IPS-20b (cell line): Measurements from ENCODE around the gene SLAIN1.
A peak's percentile ranks its signal among the peaks of the same experiment; 100 is the strongest.

Experiments
- H3K27ac ChIP-seq: one replicate; pipeline ENCODE4 v1.5.1; 2013; ENCODE audit warnings: low read length
- H3K27me3 ChIP-seq: 2 replicates; pipeline ENCODE4 v1.6.1; 2013; ENCODE audit warnings: mild to moderate bottlenecking, low read length, inconsistent platforms; ENCODE audit not compliant: insufficient read depth
- H3K36me3 ChIP-seq: 2 replicates; pipeline ENCODE4 v1.6.1; 2013; ENCODE audit warnings: low read depth, mild to moderate bottlenecking, inconsistent platforms, low read length, moderate library complexity; ENCODE audit not compliant: insufficient read depth
- H3K4me1 ChIP-seq: 2 replicates; pipeline ENCODE4 v1.6.1; 2013; ENCODE audit warnings: mild to moderate bottlenecking, control low read depth, inconsistent platforms, low read length, moderate library complexity; ENCODE audit not compliant: insufficient read depth
- H3K4me3 ChIP-seq: 2 replicates; pipeline ENCODE4 v1.5.1; 2013; ENCODE audit warnings: mild to moderate bottlenecking, low read length, inconsistent platforms
- H3K9ac ChIP-seq: 2 replicates; pipeline ENCODE4 v1.6.1; 2013; ENCODE audit warnings: low read depth, mild to moderate bottlenecking, inconsistent platforms, low read length, moderate library complexity
- H3K9me3 ChIP-seq: 2 replicates; pipeline ENCODE4 v1.6.1; 2013; ENCODE audit warnings: mild to moderate bottlenecking, low read depth, low read length, inconsistent platforms; ENCODE audit not compliant: insufficient read depth

SLAIN1 gene

GRCh38 chr13:77733674-77734073 lies 36.2 kb downstream of the SLAIN1 start:
- Histone ChIP-seq H3K36me3 (peaks cover 24% of the 10 kb centered on the region), H3K4me1 (peaks cover 15% of the 10 kb centered on the region; the same call in 1 of the 2 replicates), H3K27me3 (no peaks in the 10 kb centered on the region), H3K27ac (no peak overlapping the region), H3K9me3 (no peaks in the 10 kb centered on the region), H3K4me3 (no peak overlapping the region), H3K9ac (no peak overlapping the region)

- Histone ChIP-seq H3K36me3 (peaks cover 14% of the 10 kb centered on the region), H3K27me3 (no peaks in the 10 kb centered on the region), H3K4me3 (no peak overlapping the region), H3K4me1 (peaks cover 8% of the 10 kb centered on the region; the same call in 1 of the 2 replicates), H3K9me3 (no peaks in the 10 kb centered on the region), H3K27ac (no peak overlapping the region), H3K9ac (no peak overlapping the region)
These were observed 40.2 kb downstream of the SLAIN1 start for GRCh38 chr13:77737583-77738200.

GRCh38 chr13:77740097-77740735 lies 42.7 kb downstream of the SLAIN1 start:
- no peak overlapping the region for H3K4me3 ChIP-seq
- H3K4me1 ChIP-seq: peaks cover 3% of the 10 kb centered on the region; the same call in 1 of the 2 replicates
- no peaks in the 10 kb centered on the region for H3K9me3 ChIP-seq
- H3K36me3 ChIP-seq: peaks cover 26% of the 10 kb centered on the region
- H3K27me3 ChIP-seq: no peaks in the 10 kb centered on the region
- no peak overlapping the region for H3K9ac ChIP-seq
- no peak overlapping the region for H3K27ac ChIP-seq

GRCh38 chr13:77740931-77741596 lies 43.6 kb downstream of the SLAIN1 start:
- Histone ChIP-seq H3K27me3 (no peaks in the 10 kb centered on the region), H3K9ac (no peak overlapping the region), H3K27ac (no peak overlapping the region), H3K9me3 (no peaks in the 10 kb centered on the region), H3K36me3 (peaks cover 27% of the 10 kb centered on the region), H3K4me1 (peaks cover 3% of the 10 kb centered on the region; the same call in 1 of the 2 replicates), H3K4me3 (no peak overlapping the region)

GRCh38 chr13:77741597-77741972 lies 44.1 kb downstream of the SLAIN1 start:
- Histone ChIP-seq H3K9me3 (no peaks in the 10 kb centered on the region), H3K36me3 (peaks cover 31% of the 10 kb centered on the region), H3K27me3 (no peaks in the 10 kb centered on the region), H3K4me3 (no peak overlapping the region), H3K27ac (no peak overlapping the region), H3K4me1 (peaks cover 3% of the 10 kb centered on the region; the same call in 1 of the 2 replicates), H3K9ac (no peak overlapping the region)

GRCh38 chr13:77742801-77743200 lies 45.3 kb downstream of the SLAIN1 start:
- no peak overlapping the region for H3K27ac ChIP-seq
- no peak overlapping the region for H3K4me3 ChIP-seq
- H3K9me3 ChIP-seq: no peaks in the 10 kb centered on the region
- H3K36me3 ChIP-seq: peaks cover 41% of the 10 kb centered on the region
- H3K27me3 ChIP-seq: no peaks in the 10 kb centered on the region
- peaks cover 3% of the 10 kb centered on the region; the same call in 1 of the 2 replicates for H3K4me1 ChIP-seq
- no peak overlapping the region for H3K9ac ChIP-seq

GRCh38 chr13:77745784-77746183 lies 48.3 kb downstream of the SLAIN1 start:
- Histone ChIP-seq H3K9ac (no peak overlapping the region), H3K9me3 (no peaks in the 10 kb centered on the region), H3K27ac (no peak overlapping the region), H3K36me3 (peaks cover 45% of the 10 kb centered on the region), H3K4me1 (peaks cover 6% of the 10 kb centered on the region; the same call in 1 of the 2 replicates), H3K27me3 (no peaks in the 10 kb centered on the region), H3K4me3 (no peak overlapping the region)

GRCh38 chr13:77749344-77749880 lies 51.9 kb downstream of the SLAIN1 start:
- Histone ChIP-seq H3K36me3 (peaks cover 47% of the 10 kb centered on the region), H3K4me1 (0 out of 2 replicates have a peak, but pooled peaks cover 3% of the 10 kb centered on the region), H3K27ac (no peak overlapping the region)

GRCh38 chr13:77751513-77752456 lies 54.3 kb downstream of the SLAIN1 start:
- H3K27ac ChIP-seq: no peak overlapping the region
- peaks cover 36% of the 10 kb centered on the region for H3K36me3 ChIP-seq
- H3K9me3 ChIP-seq: no peaks in the 10 kb centered on the region
- H3K4me1 ChIP-seq: 0 out of 2 replicates have a peak, but pooled peaks cover 3% of the 10 kb centered on the region
- no peak overlapping the region for H3K4me3 ChIP-seq
- peak overlapping the region; percentile 6; the same call in 1 of the 2 replicates for H3K9ac ChIP-seq
- H3K27me3 ChIP-seq: no peaks in the 10 kb centered on the region

More at GRCh38 chr13:77749344-77749880, 51.9 kb downstream of the SLAIN1 start:
- H3K4me3 ChIP-seq: no peak overlapping the region
- no peaks in the 10 kb centered on the region for H3K27me3 ChIP-seq
- no peaks in the 10 kb centered on the region for H3K9me3 ChIP-seq
- no peak overlapping the region for H3K9ac ChIP-seq

GRCh38 chr13:77752512-77753069 lies 55.1 kb downstream of the SLAIN1 start:
- Histone ChIP-seq H3K4me1 (0 out of 2 replicates have a peak, but pooled peaks cover 3% of the 10 kb centered on the region), H3K9ac (no peak overlapping the region), H3K36me3 (peaks cover 35% of the 10 kb centered on the region), H3K9me3 (no peaks in the 10 kb centered on the region), H3K27ac (no peak overlapping the region), H3K27me3 (no peaks in the 10 kb centered on the region), H3K4me3 (no peak overlapping the region)
